HCT116 (cell line): Measurements from ENCODE around the gene C11orf42.

Experiments used
- CTCF ChIP-seq, 3 experiments: fragments of 200-600 bp in 1 of 3; sonication (generic) in 1 of 3; IDR thresholded peaks in 2 of 3; conservative IDR thresholded peaks in 1 of 3; 2 replicates each; pipeline ENCODE4 v1.5.1; 2012 to 2017; ENCODE audit warnings: low read depth in 2 of 3, low read length in 2 of 3, antibody characterized with exemption in 1 of 3, borderline replicate concordance in 1 of 3, control low read depth in 1 of 3, mild to moderate bottlenecking in 1 of 3, mixed read lengths in 1 of 3, mixed run types in 1 of 3, moderate library complexity in 1 of 3; ENCODE audit not compliant: insufficient read depth in 1 of 3
- EGR1 ChIP-seq: IDR thresholded peaks from 2 replicates; pipeline ENCODE4 v1.6.1; 2012; ENCODE audit warnings: low read depth
- JUND ChIP-seq: IDR thresholded peaks from 2 replicates; pipeline ENCODE4 v1.6.1; 2012
- POLR2A ChIP-seq: IDR thresholded peaks from 2 replicates; pipeline ENCODE4 v1.7.0; 2011; ENCODE audit warnings: borderline replicate concordance; ENCODE audit not compliant: insufficient read depth, insufficient read length; ENCODE audit errors: extremely low read depth
- SP1 ChIP-seq: IDR thresholded peaks from 2 replicates; pipeline ENCODE4 v1.6.1; 2012; ENCODE audit warnings: low read depth
- TCF7L2 ChIP-seq: IDR thresholded peaks from 2 replicates; pipeline ENCODE4 v1.7.0; 2011; ENCODE audit warnings: borderline replicate concordance, inconsistent platforms; ENCODE audit not compliant: insufficient read depth, insufficient read length; ENCODE audit errors: extremely low read depth
- ZNF274 ChIP-seq: fragments of 200-500 bp; sonication (Bioruptor generic); IDR thresholded peaks from 2 replicates; pipeline ENCODE4 v1.6.1; 2014; ENCODE audit warnings: mild to moderate bottlenecking, low read depth, low read length, inconsistent platforms

- TF ChIP-seq SP1 (no peak), POLR2A (no peak), CTCF (IDR thresholded peaks at IDR 0.05 in 2 of 3, conservative IDR thresholded peaks at IDR 0.05 in 1 of 3; ENCODE audit: borderline replicate concordance in 1 of 3, insufficient read depth in 1 of 3, low read depth in 2 of 3, low read length in 2 of 3) (no peak), ZNF274 (no peak), JUND (no peak), EGR1 (no peak), TCF7L2 (no peak)
Measured at GRCh38 chr11:6156628-6157359, 48.6 kb upstream of the C11orf42 start.
